ENCODE results near the gene BPGM. TPM values are rescaled to one million over a fixed set of nuclear protein-coding genes. Genes with fewer than 3 reads are reported as not detected.
A peak's percentile ranks its signal among the peaks of the same experiment; 100 is the strongest.

BPGM gene
- total RNA-seq, 4 donors from 2014 or later, result 8.8 to 24.9 (median 24.0) TPM

DNA sequence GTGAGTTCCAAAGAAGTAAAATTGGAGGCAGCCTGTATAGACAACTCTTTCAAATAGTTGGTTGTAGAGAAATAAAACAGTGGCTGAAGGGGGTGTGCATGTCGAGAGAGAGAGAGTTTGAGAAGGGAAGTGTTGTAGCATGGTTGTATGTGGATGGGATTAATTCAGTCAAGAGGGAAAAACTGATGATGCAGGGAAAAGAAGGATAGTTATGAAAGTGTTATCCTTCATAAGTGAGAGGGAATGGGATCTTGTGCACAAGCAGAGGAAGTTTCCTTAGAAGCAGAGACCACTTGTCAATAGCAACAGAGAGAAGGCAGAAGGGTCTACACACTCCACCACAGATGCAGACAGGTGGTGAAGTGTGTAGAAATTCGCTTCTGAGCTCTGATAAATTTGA is 30.0 kb upstream of the BPGM start:
- H3K27me3 ChIP-seq, result no peaks in the 10 kb centered on the region
- WGBS, 2 donors, result 76 to 88% methylated on average over 2 of the region's 2 CpGs
- DNase-seq (ENCODE audit: low spot score in 2 of 2), result no peak

DNA sequence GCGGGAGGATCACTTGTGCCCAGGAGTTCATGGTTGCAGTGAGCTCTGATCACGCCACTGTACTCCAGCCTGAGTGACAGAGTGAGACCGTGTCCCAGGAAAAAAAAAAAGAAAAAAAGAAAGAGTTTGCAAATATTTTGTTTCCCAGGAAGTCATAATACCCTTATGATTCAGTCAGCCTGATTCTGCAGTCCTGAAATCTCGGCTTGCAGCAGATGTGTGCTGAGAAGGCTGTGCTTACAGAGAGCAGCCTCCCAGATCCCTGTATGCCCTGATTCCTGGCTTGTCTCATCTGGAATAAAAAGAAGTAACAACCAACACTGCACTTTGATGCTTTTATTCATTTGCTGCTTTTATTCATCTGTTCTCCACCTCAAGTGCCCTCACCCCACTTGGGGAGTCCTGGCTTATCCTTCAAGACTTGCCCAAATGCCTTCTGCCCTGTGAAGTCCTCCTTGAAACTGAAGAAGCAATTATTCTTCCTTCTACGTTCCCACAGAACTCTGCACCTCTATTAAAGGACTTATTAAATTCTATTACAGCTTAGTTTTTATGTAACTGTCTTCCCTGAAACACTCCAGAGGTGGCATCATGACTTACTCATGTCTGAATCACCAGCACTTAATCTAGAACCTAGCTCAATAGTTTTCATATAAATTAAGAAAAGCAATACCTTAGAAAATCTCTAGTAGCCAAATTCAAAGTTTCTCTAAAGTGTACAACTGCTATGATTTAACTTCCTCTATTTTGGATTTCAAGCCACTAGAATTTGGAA is 27.7 kb upstream of the BPGM start:
- TF ChIP-seq POLR2A (IDR thresholded peaks at IDR 0.05), result no peak
- TF ChIP-seq, protein P1, sequence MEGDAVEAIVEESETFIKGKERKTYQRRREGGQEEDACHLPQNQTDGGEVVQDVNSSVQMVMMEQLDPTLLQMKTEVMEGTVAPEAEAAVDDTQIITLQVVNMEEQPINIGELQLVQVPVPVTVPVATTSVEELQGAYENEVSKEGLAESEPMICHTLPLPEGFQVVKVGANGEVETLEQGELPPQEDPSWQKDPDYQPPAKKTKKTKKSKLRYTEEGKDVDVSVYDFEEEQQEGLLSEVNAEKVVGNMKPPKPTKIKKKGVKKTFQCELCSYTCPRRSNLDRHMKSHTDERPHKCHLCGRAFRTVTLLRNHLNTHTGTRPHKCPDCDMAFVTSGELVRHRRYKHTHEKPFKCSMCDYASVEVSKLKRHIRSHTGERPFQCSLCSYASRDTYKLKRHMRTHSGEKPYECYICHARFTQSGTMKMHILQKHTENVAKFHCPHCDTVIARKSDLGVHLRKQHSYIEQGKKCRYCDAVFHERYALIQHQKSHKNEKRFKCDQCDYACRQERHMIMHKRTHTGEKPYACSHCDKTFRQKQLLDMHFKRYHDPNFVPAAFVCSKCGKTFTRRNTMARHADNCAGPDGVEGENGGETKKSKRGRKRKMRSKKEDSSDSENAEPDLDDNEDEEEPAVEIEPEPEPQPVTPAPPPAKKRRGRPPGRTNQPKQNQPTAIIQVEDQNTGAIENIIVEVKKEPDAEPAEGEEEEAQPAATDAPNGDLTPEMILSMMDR (IDR thresholded peaks at IDR 0.05), result no peak
- no peak for TF ChIP-seq EP300 (IDR thresholded peaks at IDR 0.05)
- no peaks in the 10 kb centered on the region for H3K27me3 ChIP-seq
- no peak for DNase-seq (ENCODE audit: low spot score in 2 of 2)
- H3K4me1 ChIP-seq, result peaks cover 0 to 18% (median 0%) of the 10 kb centered on the region in 4 donors
- H3K9me3 ChIP-seq, result no peaks in the 10 kb centered on the region
- 64 to 69% methylated on average over 5 of the region's 5 CpGs for WGBS, 2 donors
- peak overlapping the region in 1 of 4 donors; percentile 12 for H3K27ac ChIP-seq
- no peaks in the 10 kb centered on the region for H3K36me3 ChIP-seq
- H3K4me3 ChIP-seq, result no peak overlapping the region

More for the DNA sequence above, 30.0 kb upstream of the BPGM start:
- H3K4me3 ChIP-seq, result no peak overlapping the region
- no peaks in the 10 kb centered on the region for H3K36me3 ChIP-seq
- no peak overlapping the region for H3K27ac ChIP-seq
- H3K9me3 ChIP-seq, result no peaks in the 10 kb centered on the region
- peaks cover 0 to 26% (median 0%) of the 10 kb centered on the region in 4 donors for H3K4me1 ChIP-seq
- TF ChIP-seq POLR2A (IDR thresholded peaks at IDR 0.05), result no peak
- TF ChIP-seq, protein P1 (IDR thresholded peaks at IDR 0.05), result no peak
- no peak for TF ChIP-seq EP300 (IDR thresholded peaks at IDR 0.05)

DNA sequence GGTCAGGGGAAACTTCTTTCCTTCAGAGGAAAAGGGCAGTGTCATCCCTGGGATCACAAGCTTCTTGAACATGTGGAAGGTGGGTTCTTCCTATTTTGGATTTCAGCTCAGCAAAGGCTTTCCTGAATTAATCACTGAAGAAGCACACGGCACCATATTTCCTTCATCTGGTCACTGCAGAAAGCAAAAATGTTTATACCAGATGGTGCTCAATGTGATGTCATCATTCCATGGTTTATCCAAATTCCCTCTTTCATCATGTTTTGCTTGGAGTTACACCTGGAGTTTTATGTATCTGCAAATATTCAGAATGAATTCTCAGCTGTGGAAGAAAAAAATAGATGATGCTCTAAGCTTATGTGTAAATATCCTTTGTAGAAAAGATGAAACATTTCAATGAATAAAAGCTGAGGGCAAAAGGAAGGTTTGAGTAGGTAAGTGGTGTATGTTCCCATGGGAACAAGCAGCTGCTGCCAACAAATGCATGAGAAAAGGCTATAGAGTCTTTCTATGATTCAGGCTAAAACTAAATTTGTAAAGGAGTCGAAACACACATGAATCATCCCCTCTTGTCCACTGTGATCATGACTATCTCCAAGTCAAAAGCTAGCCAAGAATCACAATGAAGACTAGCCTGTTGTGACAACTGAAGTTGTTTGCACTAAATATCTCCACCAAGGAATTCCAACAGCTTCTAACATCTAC is 26.9 kb upstream of the BPGM start:
- 43 to 49% methylated on average over 2 of the region's 2 CpGs for WGBS, 2 donors
- no peak overlapping the region for H3K4me3 ChIP-seq
- TF ChIP-seq EP300 (IDR thresholded peaks at IDR 0.05) (no peak), POLR2A (IDR thresholded peaks at IDR 0.05) (no peak)
- TF ChIP-seq, protein P1 (IDR thresholded peaks at IDR 0.05), result no peak
- H3K9me3 ChIP-seq, result no peaks in the 10 kb centered on the region
- H3K36me3 ChIP-seq, result no peaks in the 10 kb centered on the region
- no peak for DNase-seq (ENCODE audit: low spot score in 2 of 2)
- peaks cover 0 to 12% (median 0%) of the 10 kb centered on the region in 4 donors for H3K4me1 ChIP-seq
- peaks cover 0 to 4% of the 10 kb centered on the region in 2 donors for H3K27me3 ChIP-seq
- H3K27ac ChIP-seq, result peak overlapping the region in 2 of 4 donors; percentile 10 to 12

DNA sequence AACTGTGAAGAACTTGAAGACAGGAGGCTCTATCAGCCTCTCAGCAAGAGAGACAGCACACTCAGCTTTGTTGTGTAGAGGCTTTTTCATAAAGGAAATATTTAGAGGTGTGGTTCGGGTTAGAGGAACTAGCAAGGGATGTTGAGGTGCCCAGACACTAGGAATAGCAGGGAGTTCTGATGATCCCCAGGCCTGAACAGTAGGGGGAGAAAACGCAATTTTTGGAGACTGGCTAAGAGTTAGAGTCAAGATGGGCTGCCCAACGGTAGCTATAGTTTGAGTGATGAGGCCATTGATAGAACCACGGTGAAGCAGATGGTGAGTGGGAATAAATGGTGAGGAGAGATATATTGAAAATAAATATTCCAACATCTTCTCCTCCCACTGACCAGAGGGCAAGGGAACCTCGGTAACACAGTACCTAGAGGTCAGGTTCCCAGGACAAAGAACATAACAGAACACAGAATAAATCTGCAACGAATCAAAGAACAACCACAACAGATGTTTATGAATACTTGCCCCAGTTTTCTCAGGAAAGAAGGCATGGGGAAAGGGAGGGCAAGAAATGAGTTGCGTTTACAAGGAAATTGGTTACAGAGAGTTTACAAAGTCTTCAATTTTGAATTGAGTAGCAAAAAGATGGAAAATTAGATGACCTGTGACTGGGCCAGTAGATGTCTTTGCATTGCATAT is 24.2 kb upstream of the BPGM start:
- H3K9me3 ChIP-seq, result no peaks in the 10 kb centered on the region

More for the DNA sequence above, 24.2 kb upstream of the BPGM start:
- DNase-seq (ENCODE audit: low spot score in 2 of 2), result no peak
- no peak for TF ChIP-seq EP300 (IDR thresholded peaks at IDR 0.05)
- TF ChIP-seq, protein P1 (IDR thresholded peaks at IDR 0.05), result no peak
- TF ChIP-seq POLR2A (IDR thresholded peaks at IDR 0.05), result no peak
- 77 to 79% methylated on average over 7 of the region's 7 CpGs for WGBS, 2 donors
- peaks cover 0 to 12% (median 0%) of the 10 kb centered on the region in 4 donors for H3K4me1 ChIP-seq
- H3K27me3 ChIP-seq, result peaks cover 0 to 6% of the 10 kb centered on the region in 2 donors
- H3K36me3 ChIP-seq, result no peaks in the 10 kb centered on the region
- H3K27ac ChIP-seq, result no peak overlapping the region
- no peak overlapping the region for H3K4me3 ChIP-seq

Measured in tibial nerve (tissue), 4 donors.